A549 (cell line): ENCODE measurements around the gene ZNF212.

Source experiments
- CEBPB ChIP-seq, 2 experiments: fragments of >200 bp in 1 of 2; sonication (Bioruptor Twin) in 1 of 2; formaldehyde crosslinking in 1 of 2; IDR thresholded peaks; 2 replicates each; pipeline ENCODE4 v1.6.1; 2012 to 2016
- CTCF ChIP-seq: fragments of >200 bp; sonication (Bioruptor Twin); formaldehyde crosslinking; IDR thresholded peaks from 3 replicates; pipeline ENCODE4 v1.5.1; 2016
- ELK1 ChIP-seq: fragments of 150-350 bp; IDR thresholded peaks from 2 replicates; pipeline ENCODE4 v1.6.1; 2014; ENCODE audit warnings: low read depth, mild to moderate bottlenecking, low read length
- JUN ChIP-seq, 2 experiments: fragments of >200 bp; sonication (Bioruptor Twin); formaldehyde crosslinking; IDR thresholded peaks; 2 replicates in 1 of 2; 3 replicates in 1 of 2; pipeline ENCODE4 v1.6.1; 2016 to 2017
- KDM1A ChIP-seq: fragments of 200-600 bp; sonication (generic); IDR thresholded peaks from 2 replicates; pipeline ENCODE4 v1.6.1; 2016; ENCODE audit warnings: low read depth, mild to moderate bottlenecking
- MAFK ChIP-seq: fragments of 450-650 bp; IDR thresholded peaks from 2 replicates; pipeline ENCODE4 v1.6.1; 2014; ENCODE audit not compliant: partially characterized antibody
- POLR2A ChIP-seq: IDR thresholded peaks from 2 replicates; pipeline ENCODE4 v1.6.1; 2012; ENCODE audit warnings: mild to moderate bottlenecking, low read length
- REST ChIP-seq: fragments of 200-600 bp; sonication (generic); IDR thresholded peaks from 2 replicates; pipeline ENCODE4 v1.6.1; 2016; ENCODE audit warnings: antibody characterized with exemption, mild to moderate bottlenecking, moderate library complexity
- SMC3 ChIP-seq: fragments of >200 bp; sonication (Bioruptor Twin); formaldehyde crosslinking; IDR thresholded peaks from 3 replicates; pipeline ENCODE4 v1.6.1; 2018; ENCODE audit warnings: inconsistent platforms
- ZFP36 ChIP-seq: fragments of 450-650 bp; IDR thresholded peaks from 2 replicates; pipeline ENCODE4 v1.6.1; 2014; ENCODE audit warnings: borderline replicate concordance; ENCODE audit not compliant: partially characterized antibody

GRCh38 chr7:149253665-149254064 lies 14.2 kb downstream of the ZNF212 start:
- TF ChIP-seq CTCF (no peak), CEBPB (IDR thresholded peaks at IDR 0.05) (no peak), POLR2A (no peak), KDM1A (no peak), ZFP36 (no peak), SMC3 (no peak), REST (no peak), JUN (IDR thresholded peaks at IDR 0.05) (no peak), MAFK (no peak), ELK1 (no peak)
